Spinal cord (tissue), 10 donors: ENCODE results near the gene AUTS2. TPM values are rescaled to one million over a fixed set of nuclear protein-coding genes. Genes with fewer than 3 reads are reported as not detected.

Experiments
- DNase-seq, 6 donors: peaks; one replicate each; pipeline versions ENCODE4 v3.0.0 to v3.0.0-alpha.2; 2013 to 2015; ENCODE audit warnings: low spot score in 6 of 6, low read depth in 4 of 6
- H3K27ac ChIP-seq: one replicate; pipeline ENCODE4 v1.5.1; 2013; ENCODE audit warnings: low read depth, low read length, control low read depth
- H3K27me3 ChIP-seq: one replicate; pipeline ENCODE4 v1.6.1; 2013; ENCODE audit warnings: low read length; ENCODE audit not compliant: control insufficient read depth, insufficient read depth
- H3K36me3 ChIP-seq: one replicate; pipeline ENCODE4 v1.6.1; 2013; ENCODE audit warnings: low read length; ENCODE audit not compliant: control insufficient read depth, insufficient read depth
- H3K4me1 ChIP-seq: one replicate; pipeline ENCODE4 v1.6.1; 2013; ENCODE audit warnings: low read length; ENCODE audit not compliant: control insufficient read depth, insufficient read depth
- H3K4me3 ChIP-seq: one replicate; pipeline ENCODE4 v1.5.1; 2013; ENCODE audit warnings: low read depth, low read length, control low read depth
- H3K9me3 ChIP-seq: one replicate; pipeline ENCODE4 v1.6.1; 2013; ENCODE audit warnings: low read length; ENCODE audit not compliant: control insufficient read depth, insufficient read depth
- WGBS: methylation state at CpG from one replicate; pipeline ENCODE4 v1.1.5; 2013; ENCODE audit warnings: missing lambda C conversion rate; ENCODE audit not compliant: insufficient coverage; 5-methylcytosine and 5-hydroxymethylcytosine counted together
- polyA plus RNA-seq, 2 donors: library from polyadenylated mRNA; unstranded; fragments of 120-200 nt; gene quantifications; one replicate each; pipeline ENCODE4 v1.2.1, GENCODE V29; 2013; ENCODE audit not compliant: insufficient read length in 2 of 2
- total RNA-seq, 2 donors: library from RNA; depleted of rRNA in 1 of 2; stranded (reverse); fragments of 120-200 nt in 1 of 2; fragments of >200 nt in 1 of 2; gene quantifications; one replicate each; pipeline versions ENCODE4 v1.2.3 to v1.2.4, GENCODE V29; 2013 to 2014
- donor health status: healthy.

The AUTS2 gene
- total and polyA plus RNA-seq, 4 donors, result 56.2 to 214 (median 135) TPM

DNA sequence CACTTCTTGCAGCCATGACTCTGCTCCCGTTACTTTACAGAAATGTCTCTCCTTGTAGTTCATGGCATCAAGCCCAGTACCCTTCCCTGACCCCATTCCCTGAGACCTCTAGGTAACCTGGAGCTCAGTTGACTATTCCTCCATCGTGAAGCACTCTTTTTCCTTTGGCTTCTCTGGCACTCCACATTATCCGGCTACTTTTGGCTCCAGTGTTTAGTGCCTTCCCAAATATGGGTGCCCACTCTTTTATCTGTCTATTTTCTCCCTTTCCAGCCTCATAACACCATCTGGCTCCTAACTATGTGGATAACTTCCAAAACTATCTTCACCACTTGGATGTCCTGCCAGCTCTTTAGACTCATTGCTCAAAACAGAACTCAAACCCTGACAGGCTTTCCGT lies 788.9 kb downstream of the AUTS2 start:
- 82% methylated on average over 3 of the region's 4 CpGs for WGBS
- Histone ChIP-seq H3K27ac (no peak overlapping the region), H3K4me1 (peaks cover 8% of the 10 kb centered on the region), H3K9me3 (no peaks in the 10 kb centered on the region), H3K4me3 (no peak overlapping the region), H3K36me3 (no peaks in the 10 kb centered on the region), H3K27me3 (no peaks in the 10 kb centered on the region)
- peak in 1 of 6 donors; percentile 79 for DNase-seq

DNA sequence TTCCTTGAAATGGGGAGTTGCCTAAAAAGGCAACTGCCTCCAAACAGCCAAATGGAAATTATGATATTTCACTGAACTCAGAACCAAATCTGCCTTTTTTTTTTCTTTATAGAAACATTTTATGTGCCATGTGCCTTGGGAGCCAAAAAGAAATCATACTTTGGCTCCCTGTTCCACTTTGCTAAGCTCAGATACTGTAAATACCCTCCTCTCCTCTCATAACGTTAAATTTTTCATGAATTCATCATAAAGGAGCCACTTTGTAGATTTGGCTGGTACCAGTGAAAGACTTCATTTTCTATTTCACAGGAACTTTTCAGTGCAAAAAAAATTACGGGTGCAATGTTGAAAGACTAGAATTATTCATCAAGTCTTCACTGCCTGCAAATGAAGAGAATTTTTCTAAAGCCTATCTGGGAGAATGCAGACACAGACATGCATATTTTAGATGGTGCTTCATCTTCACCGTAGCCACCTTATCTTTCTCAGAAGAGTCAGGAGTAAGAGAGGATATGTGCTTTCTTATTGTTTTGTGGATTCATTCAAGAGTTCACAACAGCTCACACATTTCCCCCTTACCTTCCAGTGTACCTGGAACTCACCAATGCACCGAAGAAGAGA lies 791.4 kb downstream of the AUTS2 start:
- no peaks in the 10 kb centered on the region for H3K9me3 ChIP-seq
- no peak overlapping the region for H3K4me3 ChIP-seq
- WGBS, result no CpG with 5 or more reads among the region's 4 CpGs
- peak in 1 of 6 donors; percentile 87 for DNase-seq
- H3K4me1 ChIP-seq, result peaks cover 7% of the 10 kb centered on the region
- H3K27me3 ChIP-seq, result no peaks in the 10 kb centered on the region
- no peaks in the 10 kb centered on the region for H3K36me3 ChIP-seq
- H3K27ac ChIP-seq, result no peak overlapping the region

DNA sequence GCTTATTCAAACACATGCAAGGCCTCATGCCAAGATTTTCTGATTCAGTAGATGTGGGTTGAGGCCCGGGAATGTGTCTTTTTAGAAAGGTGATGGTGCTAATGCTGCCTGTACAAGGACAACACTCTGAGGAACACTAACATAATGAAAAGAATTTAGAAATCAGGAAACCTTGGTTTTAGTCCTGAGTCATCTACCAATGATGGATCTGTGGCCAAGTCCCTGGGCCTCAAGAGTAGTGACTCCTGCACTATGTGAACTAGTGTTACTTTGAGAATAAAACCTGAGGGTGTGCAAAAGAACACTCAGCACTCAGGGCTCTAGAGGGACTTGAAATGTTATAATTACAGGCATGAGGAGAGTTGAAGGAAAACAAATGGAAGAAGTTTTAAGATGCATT lies 792.0 kb downstream of the AUTS2 start:
- no CpG with 5 or more reads among the region's 1 CpG for WGBS
- no peak overlapping the region for H3K4me3 ChIP-seq
- H3K27me3 ChIP-seq, result no peaks in the 10 kb centered on the region
- H3K27ac ChIP-seq, result no peak overlapping the region
- no peaks in the 10 kb centered on the region for H3K36me3 ChIP-seq
- H3K4me1 ChIP-seq, result peaks cover 7% of the 10 kb centered on the region
- no peaks in the 10 kb centered on the region for H3K9me3 ChIP-seq
- no peak for DNase-seq

DNA sequence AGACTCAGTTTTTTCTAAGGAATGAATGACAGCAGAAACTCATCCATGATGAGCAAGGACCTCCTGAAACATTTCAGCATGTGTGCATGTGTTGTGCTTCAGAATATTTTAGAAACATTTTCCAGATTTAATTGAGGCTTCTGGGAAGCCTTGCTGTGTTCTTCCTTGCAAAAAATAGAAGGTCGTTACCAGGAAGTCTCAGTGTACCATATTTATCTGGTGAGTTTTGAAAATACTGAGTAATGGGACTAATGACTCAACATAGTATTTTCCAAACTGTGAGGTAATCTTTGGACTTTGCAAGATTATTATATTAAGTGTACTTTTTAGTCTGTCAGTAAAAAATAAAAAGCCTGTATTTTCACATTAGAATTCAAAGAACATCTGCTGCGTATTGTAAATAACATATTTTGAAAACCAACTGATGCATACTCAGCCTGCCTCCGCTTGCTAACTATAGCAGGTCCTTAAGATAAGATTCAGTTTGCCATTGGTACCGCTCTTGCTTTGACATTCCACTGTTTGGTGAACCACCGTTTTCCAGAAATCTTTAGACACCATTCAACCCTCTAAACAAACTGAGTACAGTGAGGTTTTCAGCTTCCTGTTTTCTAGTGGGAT lies 794.1 kb downstream of the AUTS2 start:
- peaks cover 7% of the 10 kb centered on the region for H3K4me1 ChIP-seq
- no peaks in the 10 kb centered on the region for H3K9me3 ChIP-seq
- no peak overlapping the region for H3K4me3 ChIP-seq
- no peaks in the 10 kb centered on the region for H3K27me3 ChIP-seq
- H3K36me3 ChIP-seq, result no peaks in the 10 kb centered on the region
- 80% methylated on average over 3 of the region's 5 CpGs for WGBS
- H3K27ac ChIP-seq, result no peak overlapping the region
- DNase-seq, result peak in 1 of 6 donors; percentile 71

DNA sequence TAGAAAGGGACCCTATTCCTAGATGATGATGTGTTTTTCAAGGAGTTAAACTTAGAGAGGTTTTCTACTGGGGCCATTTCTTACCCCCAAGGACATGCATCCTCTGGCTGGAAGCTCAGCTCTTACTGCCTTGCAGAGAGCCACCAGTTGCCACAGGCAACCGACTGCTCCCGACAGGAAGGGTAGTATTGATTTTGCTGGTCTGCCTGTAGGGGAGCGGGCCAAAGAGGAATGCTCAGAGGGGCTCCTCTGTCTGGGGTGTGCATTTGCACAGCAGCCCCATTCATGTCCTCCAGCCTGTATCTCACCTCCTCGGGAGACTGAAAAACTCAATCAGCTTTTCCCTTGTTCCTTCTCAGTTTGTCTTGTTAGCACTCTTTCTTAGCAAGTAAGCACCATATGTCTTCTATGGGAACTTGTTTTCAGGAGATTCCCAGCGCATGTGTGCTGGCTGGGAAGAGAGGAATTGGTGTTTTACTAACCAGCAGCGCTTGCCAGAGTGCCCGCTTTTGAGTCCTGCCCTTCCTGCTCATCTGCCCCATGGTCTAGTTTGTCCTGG lies 794.7 kb downstream of the AUTS2 start:
- H3K4me1 ChIP-seq, result peaks cover 7% of the 10 kb centered on the region
- no peak overlapping the region for H3K4me3 ChIP-seq
- H3K27me3 ChIP-seq, result no peaks in the 10 kb centered on the region
- 31% methylated on average over 3 of the region's 7 CpGs for WGBS
- H3K27ac ChIP-seq, result no peak overlapping the region
- no peaks in the 10 kb centered on the region for H3K9me3 ChIP-seq
- peak in 2 of 6 donors; percentile 72 to 80 for DNase-seq
- H3K36me3 ChIP-seq, result no peaks in the 10 kb centered on the region

DNA sequence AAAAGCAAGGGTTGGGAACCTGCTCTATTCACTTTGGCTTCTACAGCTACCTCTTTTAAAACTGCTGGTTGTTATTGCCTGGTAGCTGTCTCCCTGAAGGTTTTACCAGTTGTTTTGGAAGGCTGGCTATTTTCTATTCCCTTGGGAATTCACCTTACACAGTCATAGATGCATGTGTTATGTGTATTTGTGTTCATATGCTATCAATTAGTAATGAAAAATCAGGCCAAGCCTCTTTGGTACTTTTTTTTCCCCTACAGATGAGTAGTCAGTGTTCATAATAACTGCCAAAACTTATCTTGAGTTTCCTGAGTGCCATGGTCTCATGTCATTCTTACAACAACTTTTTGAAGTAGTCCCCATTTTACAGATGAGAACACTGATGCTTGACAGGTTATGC lies 795.7 kb downstream of the AUTS2 start:
- no peak for DNase-seq
- no peaks in the 10 kb centered on the region for H3K27me3 ChIP-seq
- H3K4me3 ChIP-seq, result no peak overlapping the region
- no peak overlapping the region for H3K27ac ChIP-seq
- no peaks in the 10 kb centered on the region for H3K9me3 ChIP-seq
- H3K4me1 ChIP-seq, result peaks cover 7% of the 10 kb centered on the region
- H3K36me3 ChIP-seq, result no peaks in the 10 kb centered on the region

DNA sequence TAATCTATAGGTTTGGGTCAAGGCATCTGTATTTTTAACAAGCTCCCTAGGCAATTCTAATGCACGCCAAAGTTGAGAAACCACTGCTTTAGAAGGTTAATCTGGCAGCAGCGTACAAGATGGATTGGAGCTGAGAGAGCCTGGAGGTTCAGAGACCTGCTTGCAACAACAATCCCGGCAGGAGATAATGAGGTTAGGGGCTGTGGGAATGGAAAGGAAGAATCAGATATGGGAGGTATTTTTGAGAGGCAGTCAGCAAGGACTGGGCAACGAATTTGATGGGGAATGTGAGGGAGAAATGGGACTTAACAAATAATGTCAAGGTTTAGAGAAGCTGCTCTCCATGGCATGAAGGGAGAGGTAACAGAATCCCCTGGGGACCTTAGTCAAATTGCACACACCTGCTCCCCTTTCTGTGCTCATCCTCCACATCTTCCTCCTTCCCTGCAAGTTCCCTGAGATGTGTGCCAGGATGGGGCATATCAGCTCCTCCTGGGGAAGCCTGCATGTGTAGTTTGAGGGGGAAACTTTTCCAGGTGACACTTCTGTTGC lies 802.6 kb downstream of the AUTS2 start:
- Histone ChIP-seq H3K4me1 (peaks cover under 1% of the 10 kb centered on the region), H3K4me3 (no peak overlapping the region), H3K9me3 (no peaks in the 10 kb centered on the region)

DNA sequence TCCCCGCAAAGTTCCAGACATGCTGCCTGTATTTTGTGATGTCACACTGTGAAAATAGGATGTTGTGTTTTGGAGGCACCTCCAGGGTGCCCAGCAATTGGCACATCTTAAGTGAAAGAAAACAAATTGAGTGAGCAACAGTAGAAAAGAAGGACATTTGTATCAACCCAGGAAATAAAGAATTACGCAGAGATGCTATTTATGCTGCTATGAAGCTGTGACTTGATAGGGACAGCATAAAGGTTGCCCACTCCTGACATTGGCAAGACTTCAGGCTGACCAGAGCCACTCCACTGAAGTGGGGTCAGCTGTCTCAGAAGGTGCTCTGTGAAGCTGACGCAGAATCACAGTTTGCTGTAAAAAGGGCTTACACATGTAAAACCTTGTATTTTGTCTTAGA lies 803.8 kb downstream of the AUTS2 start:
- no peak overlapping the region for H3K4me3 ChIP-seq
- no peaks in the 10 kb centered on the region for H3K9me3 ChIP-seq
- peaks cover 5% of the 10 kb centered on the region for H3K4me1 ChIP-seq
- no peaks in the 10 kb centered on the region for H3K27me3 ChIP-seq
- H3K36me3 ChIP-seq, result no peaks in the 10 kb centered on the region
- WGBS, result 77% methylated on average over 3 of the region's 3 CpGs
- DNase-seq, result no peak
- H3K27ac ChIP-seq, result no peak overlapping the region

More for the DNA sequence above, 802.6 kb downstream of the AUTS2 start:
- DNase-seq, result no peak
- Histone ChIP-seq H3K36me3 (no peaks in the 10 kb centered on the region), H3K27me3 (no peaks in the 10 kb centered on the region), H3K27ac (no peak overlapping the region)
- WGBS, result 72% methylated on average over 3 of the region's 4 CpGs

DNA sequence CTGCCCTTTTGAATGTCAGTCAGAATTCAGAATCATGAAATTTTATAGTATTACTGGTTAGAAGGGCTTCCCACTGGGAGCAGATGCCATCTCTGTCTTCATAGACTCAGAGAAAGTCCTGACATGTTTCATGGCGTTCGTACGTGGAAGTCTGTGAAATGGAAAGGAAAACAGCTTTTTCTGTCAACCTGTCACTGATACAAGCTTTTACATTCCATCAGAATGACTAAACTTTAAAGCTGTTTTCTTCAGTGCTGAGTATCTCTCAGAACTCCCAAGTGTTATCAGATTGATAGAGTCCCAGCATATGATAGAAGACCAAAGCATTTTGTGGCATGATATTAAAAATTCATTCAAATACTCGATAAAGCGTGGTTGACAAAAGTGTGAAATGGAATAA lies 807.0 kb downstream of the AUTS2 start:
- Histone ChIP-seq H3K27ac (no peak overlapping the region), H3K27me3 (no peaks in the 10 kb centered on the region), H3K4me1 (peaks cover 5% of the 10 kb centered on the region), H3K36me3 (no peaks in the 10 kb centered on the region), H3K9me3 (no peaks in the 10 kb centered on the region), H3K4me3 (no peak overlapping the region)
- peak in 1 of 6 donors; percentile 57 for DNase-seq
- WGBS, result no CpG with 5 or more reads among the region's 5 CpGs
